HEK293 (cell line): ENCODE results near the gene TRAFD1.
A peak's percentile ranks its signal among the peaks of the same experiment; 100 is the strongest.

Experiments
- CTCF ChIA-PET: fragments of 350-600 bp; formaldehyde crosslinking; extraction: SDS; loops from one replicate; lab custom pipeline; 2021; ENCODE audit warnings: antibody characterized with exemption; lab: Yijun Ruan, JAX
- POLR2A ChIA-PET: fragments of 300-600 bp; formaldehyde crosslinking; extraction: SDS; loops from one replicate; lab custom pipeline; 2020; ENCODE audit warnings: antibody characterized with exemption, inconsistent platforms; lab: Yijun Ruan, JAX
- H3K27ac ChIP-seq: fragments of 200-500 bp; sonication (Bioruptor generic); 2 replicates; pipeline ENCODE4 v1.5.1; 2014; ENCODE audit warnings: low read depth, low read length, control low read depth, inconsistent platforms; ENCODE audit errors: extremely low read depth
- H3K36me3 ChIP-seq, 2 experiments: fragments of 200-500 bp in 1 of 2; sonication (Bioruptor generic) in 1 of 2; 1 replicate in 1 of 2; 2 replicates in 1 of 2; pipeline ENCODE4 v1.5.1; 2014 to 2017; ENCODE audit warnings: inconsistent platforms in 2 of 2, low read length in 2 of 2; ENCODE audit not compliant: control insufficient read depth in 2 of 2, insufficient read depth in 1 of 2
- H3K4me1 ChIP-seq: fragments of 200-500 bp; sonication (Bioruptor generic); 2 replicates; pipeline ENCODE4 v1.5.1; 2014; ENCODE audit warnings: mild to moderate bottlenecking, low read length, inconsistent platforms; ENCODE audit not compliant: control insufficient read depth, insufficient read depth
- H3K4me3 ChIP-seq: 2 replicates; pipeline ENCODE4 v1.5.1; 2011; ENCODE audit warnings: low read depth, mild to moderate bottlenecking, control low read depth, low read length, moderate library complexity
- H3K9me3 ChIP-seq: fragments of 200-500 bp; sonication (Bioruptor generic); 2 replicates; pipeline ENCODE4 v1.5.1; 2014; ENCODE audit warnings: low read depth, low read length, inconsistent platforms; ENCODE audit not compliant: control insufficient read depth, insufficient read depth
- KLF16 ChIP-seq: fragments of 450-650 bp; formaldehyde crosslinking; IDR thresholded peaks from 2 replicates; pipeline ENCODE4 v1.5.1; 2017; ENCODE audit warnings: missing biosample characterization, missing genetic modification characterization
- MEIS1 ChIP-seq: sonication (generic); formaldehyde crosslinking; IDR thresholded peaks from 2 replicates; pipeline ENCODE4 v1.8.1; 2022; ENCODE audit warnings: missing genetic modification reagents, mild to moderate bottlenecking, borderline replicate concordance
- SP7 ChIP-seq: fragments of 450-650 bp; formaldehyde crosslinking; IDR thresholded peaks from 2 replicates; pipeline ENCODE4 v1.5.1; 2016; ENCODE audit warnings: missing biosample characterization, missing genetic modification characterization
- ZBTB48 ChIP-seq: fragments of 450-650 bp; formaldehyde crosslinking; IDR thresholded peaks from 2 replicates; pipeline ENCODE4 v1.5.1; 2016; ENCODE audit warnings: missing biosample characterization, missing genetic modification characterization
- ZNF132 ChIP-seq: fragments of 450-650 bp; formaldehyde crosslinking; IDR thresholded peaks from 2 replicates; pipeline ENCODE4 v1.5.1; 2017; ENCODE audit warnings: missing biosample characterization, missing genetic modification characterization, borderline replicate concordance
- ZNF211 ChIP-seq: fragments of 450-650 bp; formaldehyde crosslinking; IDR thresholded peaks from 2 replicates; pipeline ENCODE4 v1.5.1; 2016; ENCODE audit warnings: low read depth, missing biosample characterization, missing genetic modification characterization
- ZNF223 ChIP-seq: fragments of 450-650 bp; formaldehyde crosslinking; IDR thresholded peaks from 2 replicates; pipeline ENCODE4 v1.5.1; 2016; ENCODE audit warnings: missing biosample characterization, missing genetic modification characterization
- ZNF23 ChIP-seq: fragments of 450-650 bp; formaldehyde crosslinking; IDR thresholded peaks from 2 replicates; pipeline ENCODE4 v1.5.1; 2016; ENCODE audit warnings: missing biosample characterization, missing genetic modification characterization, borderline replicate concordance
- ZNF529 ChIP-seq: fragments of 450-650 bp; formaldehyde crosslinking; IDR thresholded peaks from 2 replicates; pipeline ENCODE4 v1.5.1; 2017; ENCODE audit warnings: missing genetic modification characterization, missing biosample characterization; ENCODE audit not compliant: insufficient replicate concordance
- ZNF548 ChIP-seq: fragments of 450-650 bp; formaldehyde crosslinking; IDR thresholded peaks from 2 replicates; pipeline ENCODE4 v1.5.1; 2016; ENCODE audit warnings: missing biosample characterization, missing genetic modification characterization
- ZNF558 ChIP-seq: fragments of 450-650 bp; formaldehyde crosslinking; IDR thresholded peaks from 2 replicates; pipeline ENCODE4 v1.5.1; 2016; ENCODE audit warnings: missing biosample characterization, missing genetic modification characterization
- ZNF621 ChIP-seq: fragments of 450-650 bp; formaldehyde crosslinking; IDR thresholded peaks from 2 replicates; pipeline ENCODE4 v1.5.1; 2017; ENCODE audit warnings: missing biosample characterization, missing genetic modification characterization
- ZNF654 ChIP-seq: fragments of 450-650 bp; formaldehyde crosslinking; IDR thresholded peaks from 2 replicates; pipeline ENCODE4 v1.5.1; 2016; ENCODE audit warnings: low read depth, missing biosample characterization, missing genetic modification characterization
- TF ChIP-seq, protein P1 (sequence below): fragments of 450-650 bp; formaldehyde crosslinking; IDR thresholded peaks from 2 replicates; pipeline ENCODE4 v1.5.1; 2016; ENCODE audit warnings: missing biosample characterization, missing genetic modification characterization, borderline replicate concordance

The TRAFD1 gene

DNA sequence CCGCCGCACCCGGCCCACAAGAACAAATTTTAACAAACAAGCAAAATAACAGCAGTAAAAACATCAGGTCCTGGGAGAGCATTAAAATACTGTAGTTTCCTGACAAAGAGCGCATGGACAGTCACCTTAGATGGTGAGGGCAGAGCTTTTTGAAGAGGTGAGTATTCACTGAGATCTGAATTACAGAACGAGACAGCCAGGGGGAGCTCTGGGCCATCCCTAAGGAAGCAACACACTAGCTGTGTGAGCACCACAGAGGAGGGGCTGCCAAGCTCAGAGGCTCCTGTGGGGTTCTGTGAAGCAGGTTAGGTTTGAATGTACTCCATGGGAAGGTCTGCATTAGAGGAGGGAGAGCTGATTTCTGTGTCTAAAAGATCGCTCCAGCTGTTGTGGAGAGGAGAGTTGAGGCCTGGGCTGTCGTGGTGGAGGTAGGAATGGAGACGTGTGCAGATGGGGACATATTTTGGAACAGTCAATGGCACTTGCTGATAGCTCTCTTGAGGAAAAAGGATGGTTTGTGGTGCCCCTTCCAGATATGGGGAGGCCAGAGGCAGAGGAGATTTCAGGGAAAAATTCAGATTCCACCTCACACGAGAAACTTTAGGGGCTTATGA, 72.9 kb downstream of the TRAFD1 start (continued):
- no peak for TF ChIP-seq KLF16 (tag by site-specific recombination)
- TF ChIP-seq ZBTB48 (tag by site-specific recombination): no peak
- TF ChIP-seq ZNF654 (tag by site-specific recombination): peak; percentile 51
- no peak for TF ChIP-seq SP7 (tag by site-specific recombination)

GRCh38 chr12:112199136-112199535, 73.8 kb downstream of the TRAFD1 start:
- no peaks in the 10 kb centered on the region for H3K9me3 ChIP-seq
- H3K36me3 ChIP-seq: peaks cover 41 to 84% of the 10 kb centered on the region in 2 experiments
- ChIA-PET POLR2A (interaction anchor here (1.2 kb wide), 1 partner anchor 188 kb away, joined by 4 read pairs; no protein-coding TSS in a partner anchor), CTCF (interaction anchor here (0.7 to 3.3 kb wide), 12 partner anchors 10 to 387 kb away, joined by 3 to 55 read pairs (median 4); no protein-coding TSS in a partner anchor)
- no peaks in the 10 kb centered on the region for H3K4me1 ChIP-seq
- TF ChIP-seq ZNF23 (no peak), ZNF132 (tag by site-specific recombination) (no peak), ZNF558 (no peak), ZNF211 (tag by site-specific recombination) (no peak), ZNF621 (no peak), ZNF223 (tag by site-specific recombination) (no peak), ZNF529 (tag by site-specific recombination) (no peak), ZNF548 (tag by site-specific recombination) (no peak), MEIS1 (no peak)
- TF ChIP-seq, protein P1, sequence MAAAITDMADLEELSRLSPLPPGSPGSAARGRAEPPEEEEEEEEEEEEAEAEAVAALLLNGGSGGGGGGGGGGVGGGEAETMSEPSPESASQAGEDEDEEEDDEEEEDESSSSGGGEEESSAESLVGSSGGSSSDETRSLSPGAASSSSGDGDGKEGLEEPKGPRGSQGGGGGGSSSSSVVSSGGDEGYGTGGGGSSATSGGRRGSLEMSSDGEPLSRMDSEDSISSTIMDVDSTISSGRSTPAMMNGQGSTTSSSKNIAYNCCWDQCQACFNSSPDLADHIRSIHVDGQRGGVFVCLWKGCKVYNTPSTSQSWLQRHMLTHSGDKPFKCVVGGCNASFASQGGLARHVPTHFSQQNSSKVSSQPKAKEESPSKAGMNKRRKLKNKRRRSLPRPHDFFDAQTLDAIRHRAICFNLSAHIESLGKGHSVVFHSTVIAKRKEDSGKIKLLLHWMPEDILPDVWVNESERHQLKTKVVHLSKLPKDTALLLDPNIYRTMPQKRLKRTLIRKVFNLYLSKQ (tag by site-specific recombination): no peak
- no peak overlapping the region for H3K27ac ChIP-seq
- no peak overlapping the region for H3K4me3 ChIP-seq
